ENCODE data around the gene DENND2A. TPM values are rescaled to one million over a fixed set of nuclear protein-coding genes. Genes with fewer than 3 reads are reported as not detected.

The DENND2A gene
- total RNA-seq, 4 donors from 2014 or later, result 0.97 to 2.5 (median 2.2) TPM

DNA sequence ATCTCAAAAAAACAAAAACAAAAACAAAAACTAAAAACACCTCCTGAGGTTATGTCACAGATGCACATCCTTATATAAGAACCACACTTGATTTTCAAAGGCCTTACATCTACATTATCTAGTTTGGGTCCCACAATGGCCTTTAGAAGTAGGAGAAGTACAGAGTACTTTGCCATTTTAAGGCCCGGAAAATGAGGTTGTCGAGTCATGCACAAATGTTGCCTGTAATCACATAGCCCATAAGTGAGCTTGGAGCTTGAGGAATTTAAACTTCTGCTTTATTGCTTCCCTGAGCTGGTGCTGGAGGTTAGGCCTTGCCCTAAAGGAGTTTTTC, 151.6 kb downstream of the DENND2A start:
- TF ChIP-seq, protein P1, sequence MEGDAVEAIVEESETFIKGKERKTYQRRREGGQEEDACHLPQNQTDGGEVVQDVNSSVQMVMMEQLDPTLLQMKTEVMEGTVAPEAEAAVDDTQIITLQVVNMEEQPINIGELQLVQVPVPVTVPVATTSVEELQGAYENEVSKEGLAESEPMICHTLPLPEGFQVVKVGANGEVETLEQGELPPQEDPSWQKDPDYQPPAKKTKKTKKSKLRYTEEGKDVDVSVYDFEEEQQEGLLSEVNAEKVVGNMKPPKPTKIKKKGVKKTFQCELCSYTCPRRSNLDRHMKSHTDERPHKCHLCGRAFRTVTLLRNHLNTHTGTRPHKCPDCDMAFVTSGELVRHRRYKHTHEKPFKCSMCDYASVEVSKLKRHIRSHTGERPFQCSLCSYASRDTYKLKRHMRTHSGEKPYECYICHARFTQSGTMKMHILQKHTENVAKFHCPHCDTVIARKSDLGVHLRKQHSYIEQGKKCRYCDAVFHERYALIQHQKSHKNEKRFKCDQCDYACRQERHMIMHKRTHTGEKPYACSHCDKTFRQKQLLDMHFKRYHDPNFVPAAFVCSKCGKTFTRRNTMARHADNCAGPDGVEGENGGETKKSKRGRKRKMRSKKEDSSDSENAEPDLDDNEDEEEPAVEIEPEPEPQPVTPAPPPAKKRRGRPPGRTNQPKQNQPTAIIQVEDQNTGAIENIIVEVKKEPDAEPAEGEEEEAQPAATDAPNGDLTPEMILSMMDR (IDR thresholded peaks at IDR 0.05), result no peak
- no peak for TF ChIP-seq POLR2A (IDR thresholded peaks at IDR 0.05)
- WGBS, 2 donors, result 80 to 96% methylated on average over 2 of the region's 2 CpGs
- DNase-seq (ENCODE audit: low spot score in 2 of 2), result no peak
- intact Hi-C loops (cut with DNase I; ENCODE audit: low total_unique reads), result no loop called here
- no peak overlapping the region for H3K4me3 ChIP-seq (ENCODE audit: low read depth, poor library complexity, severe bottlenecking)

DNA sequence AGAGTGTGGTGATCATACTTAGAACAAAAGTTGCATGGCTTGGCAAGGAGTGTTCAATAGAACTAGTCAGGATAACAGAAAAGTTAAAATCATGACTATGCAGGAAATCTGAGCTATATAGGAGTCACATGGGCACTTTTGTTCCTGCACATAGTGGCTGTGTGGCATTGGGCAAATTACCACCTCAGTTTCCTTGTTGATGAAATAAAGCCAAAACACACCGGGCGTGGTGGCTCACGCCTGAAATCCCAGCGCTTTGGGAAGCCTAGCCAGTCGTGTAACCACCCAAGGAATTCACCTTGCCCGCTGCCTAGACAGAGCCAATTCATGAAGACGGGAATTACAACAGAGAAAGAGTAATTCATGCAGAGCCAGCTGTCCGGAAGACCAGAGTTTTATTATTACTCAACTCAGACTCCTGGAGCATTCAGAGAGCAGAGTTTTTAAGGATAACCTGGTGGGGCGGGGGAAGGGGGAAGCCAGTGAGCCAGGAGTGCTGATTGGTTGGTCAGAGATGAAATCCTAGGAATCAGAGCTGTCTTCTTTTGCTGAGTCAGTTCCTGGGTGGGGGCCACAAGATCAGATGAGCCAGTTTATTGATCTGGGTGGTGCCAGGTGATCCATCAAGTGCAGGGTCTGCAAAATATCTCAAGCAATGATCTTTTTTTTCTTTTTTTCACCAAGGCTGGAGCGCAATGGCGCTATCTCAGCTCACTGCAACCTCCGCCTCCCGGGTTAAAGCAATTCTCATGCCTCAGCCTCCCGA, 154.9 kb downstream of the DENND2A start:
- WGBS, 2 donors, result 52 to 58% methylated on average over 14 of the region's 14 CpGs
- TF ChIP-seq POLR2A (IDR thresholded peaks at IDR 0.05), result no peak
- TF ChIP-seq, protein P1 (IDR thresholded peaks at IDR 0.05), result no peak
- intact Hi-C loops (cut with DNase I; ENCODE audit: low total_unique reads), result no loop called here
- DNase-seq (ENCODE audit: low spot score in 2 of 2), result no peak
- no peak overlapping the region for H3K4me3 ChIP-seq (ENCODE audit: low read depth, poor library complexity, severe bottlenecking)

DNA sequence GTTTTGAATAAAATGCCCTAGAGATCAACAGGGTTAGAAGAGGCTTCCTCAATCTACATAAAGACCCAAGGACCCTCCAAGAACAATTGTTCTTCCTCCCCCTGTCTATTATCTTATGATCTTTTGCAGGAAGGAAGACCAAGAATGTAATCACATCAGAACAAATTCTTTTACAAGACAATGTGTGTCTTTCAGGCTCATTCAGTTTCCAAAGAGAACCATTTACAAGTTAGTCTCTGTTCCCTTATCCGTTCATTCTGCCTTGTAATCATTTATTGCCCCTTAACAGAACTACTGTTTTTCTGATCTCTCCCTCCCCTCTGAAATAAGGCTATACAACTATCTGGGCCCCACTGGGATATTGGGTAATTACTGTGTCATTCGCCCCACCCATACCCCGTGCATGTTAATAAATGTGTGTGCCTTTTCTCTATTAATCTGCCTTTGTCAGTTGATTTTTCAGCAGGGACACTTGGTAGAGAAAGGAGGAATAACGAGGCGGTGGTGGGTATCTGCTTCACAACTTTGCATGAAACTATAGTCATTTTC, 155.6 kb downstream of the DENND2A start:
- no peak for DNase-seq (ENCODE audit: low spot score in 2 of 2)
- no peak for TF ChIP-seq POLR2A (IDR thresholded peaks at IDR 0.05)
- TF ChIP-seq, protein P1 (IDR thresholded peaks at IDR 0.05), result no peak
- WGBS, 2 donors, result 54 to 60% methylated on average over 5 of the region's 5 CpGs
- intact Hi-C loops (cut with DNase I; ENCODE audit: low total_unique reads), result no loop called here
- no peak overlapping the region for H3K4me3 ChIP-seq (ENCODE audit: low read depth, poor library complexity, severe bottlenecking)

DNA sequence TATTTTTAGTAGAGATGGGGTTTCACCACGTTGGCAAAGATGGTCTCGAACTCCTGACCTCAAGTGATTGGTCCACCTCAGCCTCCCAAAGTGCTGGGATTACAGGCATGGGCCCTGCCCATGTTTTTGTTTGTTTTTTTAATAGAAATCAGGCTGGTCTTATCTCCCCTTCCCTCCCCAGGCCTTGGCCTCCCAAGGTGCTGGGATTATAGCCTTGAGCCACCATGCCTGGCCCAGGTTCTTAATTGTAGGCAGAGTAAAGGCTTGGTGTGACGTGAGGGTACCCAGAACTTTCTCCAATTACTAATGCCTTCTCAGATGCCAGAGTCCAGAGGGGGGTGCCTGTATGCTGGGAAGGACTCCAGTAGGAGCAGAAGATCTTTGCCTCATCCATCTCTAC, 156.1 kb downstream of the DENND2A start:
- no peak for TF ChIP-seq POLR2A (IDR thresholded peaks at IDR 0.05)
- TF ChIP-seq, protein P1 (IDR thresholded peaks at IDR 0.05), result no peak
- intact Hi-C loops (cut with DNase I; ENCODE audit: low total_unique reads), result no loop called here
- no peak overlapping the region for H3K4me3 ChIP-seq (ENCODE audit: low read depth, poor library complexity, severe bottlenecking)
- 83 to 92% methylated on average over 3 of the region's 3 CpGs for WGBS, 2 donors
- DNase-seq (ENCODE audit: low spot score in 2 of 2), result no peak

DNA sequence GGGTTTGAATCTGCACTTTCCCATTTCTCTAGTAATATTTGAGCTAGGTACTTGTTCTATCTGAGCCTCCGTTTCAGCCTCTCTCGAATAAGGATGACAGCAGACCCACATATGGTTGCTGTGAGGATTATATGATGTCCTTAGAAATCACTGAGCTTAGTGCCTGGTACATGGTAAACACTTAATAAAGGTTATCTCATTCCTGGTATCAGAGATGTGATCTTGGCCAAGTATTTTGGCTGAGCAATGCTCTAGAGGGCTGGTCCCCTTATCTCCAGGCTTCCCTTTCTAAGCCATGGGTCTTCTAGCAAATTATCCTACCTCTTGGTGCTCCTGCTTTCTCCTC, 160.9 kb downstream of the DENND2A start:
- intact Hi-C loops (cut with DNase I; ENCODE audit: low total_unique reads), result no loop called here
- no peak for TF ChIP-seq POLR2A (IDR thresholded peaks at IDR 0.05)
- TF ChIP-seq, protein P1 (IDR thresholded peaks at IDR 0.05), result no peak
- H3K4me3 ChIP-seq (ENCODE audit: low read depth, poor library complexity, severe bottlenecking), result peak overlapping the region; percentile 90
- no peak for DNase-seq (ENCODE audit: low spot score in 2 of 2)
- WGBS, 2 donors, result 2 to 7% methylated on average over 2 of the region's 2 CpGs
